Measurements from ENCODE around the gene LIX1L.

DNA sequence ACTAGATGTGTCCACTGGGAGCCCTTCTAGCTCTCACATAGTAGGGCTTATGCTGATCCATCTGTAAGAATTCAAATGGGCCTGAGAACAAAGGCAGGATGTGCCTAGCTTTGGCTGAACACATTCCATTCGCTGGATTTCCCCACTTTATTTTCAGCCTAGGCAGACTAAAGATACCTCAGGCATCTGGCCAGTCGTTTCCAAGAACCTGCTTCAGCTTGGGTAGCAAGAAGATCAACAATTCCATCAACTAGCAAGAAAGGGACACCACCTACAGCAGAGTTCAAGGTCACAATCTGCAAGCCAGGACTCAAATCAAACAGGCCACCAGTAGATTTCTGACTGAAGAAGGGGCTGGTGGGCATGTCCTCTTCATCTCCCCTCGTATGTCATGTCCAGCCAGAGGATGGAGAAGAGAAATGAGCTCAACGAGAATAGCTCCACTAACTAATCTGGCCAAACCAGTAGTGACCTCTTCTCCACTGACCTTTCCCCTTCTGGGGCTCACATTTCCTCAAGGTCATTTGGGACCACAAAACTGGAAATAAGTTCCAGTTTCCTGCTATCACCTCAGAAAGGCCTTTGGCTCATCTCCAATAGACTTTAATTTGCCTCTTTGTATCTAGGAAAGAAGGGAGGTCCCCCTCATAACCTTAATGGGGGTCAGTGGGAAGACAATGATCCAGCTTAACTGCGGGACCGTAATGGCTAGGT lies 24.4 kb upstream of the LIX1L start:
- TF ChIP-seq GLIS3 (CRISPR knock-in tag; IDR thresholded peaks at IDR 0.05), result no peak
- no peak for TF ChIP-seq TOX (CRISPR knock-in tag; IDR thresholded peaks at IDR 0.05; ENCODE audit: borderline replicate concordance)
- no peak for TF ChIP-seq CSDC2 (CRISPR knock-in tag; IDR thresholded peaks at IDR 0.05)
- TF ChIP-seq PPARA (CRISPR knock-in tag; IDR thresholded peaks at IDR 0.05; ENCODE audit: borderline replicate concordance), result no peak
- TF ChIP-seq ZC3H10 (CRISPR knock-in tag; IDR thresholded peaks at IDR 0.05), result no peak
- no peak for TF ChIP-seq ZFP30 (CRISPR knock-in tag; IDR thresholded peaks at IDR 0.05)
- TF ChIP-seq, protein P1, sequence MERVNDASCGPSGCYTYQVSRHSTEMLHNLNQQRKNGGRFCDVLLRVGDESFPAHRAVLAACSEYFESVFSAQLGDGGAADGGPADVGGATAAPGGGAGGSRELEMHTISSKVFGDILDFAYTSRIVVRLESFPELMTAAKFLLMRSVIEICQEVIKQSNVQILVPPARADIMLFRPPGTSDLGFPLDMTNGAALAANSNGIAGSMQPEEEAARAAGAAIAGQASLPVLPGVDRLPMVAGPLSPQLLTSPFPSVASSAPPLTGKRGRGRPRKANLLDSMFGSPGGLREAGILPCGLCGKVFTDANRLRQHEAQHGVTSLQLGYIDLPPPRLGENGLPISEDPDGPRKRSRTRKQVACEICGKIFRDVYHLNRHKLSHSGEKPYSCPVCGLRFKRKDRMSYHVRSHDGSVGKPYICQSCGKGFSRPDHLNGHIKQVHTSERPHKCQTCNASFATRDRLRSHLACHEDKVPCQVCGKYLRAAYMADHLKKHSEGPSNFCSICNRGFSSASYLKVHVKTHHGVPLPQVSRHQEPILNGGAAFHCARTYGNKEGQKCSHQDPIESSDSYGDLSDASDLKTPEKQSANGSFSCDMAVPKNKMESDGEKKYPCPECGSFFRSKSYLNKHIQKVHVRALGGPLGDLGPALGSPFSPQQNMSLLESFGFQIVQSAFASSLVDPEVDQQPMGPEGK (CRISPR knock-in tag; IDR thresholded peaks at IDR 0.05; ENCODE audit: borderline replicate concordance), result no peak
- no peak for TF ChIP-seq ARNTL (CRISPR knock-in tag; IDR thresholded peaks at IDR 0.05; ENCODE audit: borderline replicate concordance, low read depth)
- no peak for TF ChIP-seq RARB (CRISPR knock-in tag; IDR thresholded peaks at IDR 0.05)
- TF ChIP-seq, protein P2, sequence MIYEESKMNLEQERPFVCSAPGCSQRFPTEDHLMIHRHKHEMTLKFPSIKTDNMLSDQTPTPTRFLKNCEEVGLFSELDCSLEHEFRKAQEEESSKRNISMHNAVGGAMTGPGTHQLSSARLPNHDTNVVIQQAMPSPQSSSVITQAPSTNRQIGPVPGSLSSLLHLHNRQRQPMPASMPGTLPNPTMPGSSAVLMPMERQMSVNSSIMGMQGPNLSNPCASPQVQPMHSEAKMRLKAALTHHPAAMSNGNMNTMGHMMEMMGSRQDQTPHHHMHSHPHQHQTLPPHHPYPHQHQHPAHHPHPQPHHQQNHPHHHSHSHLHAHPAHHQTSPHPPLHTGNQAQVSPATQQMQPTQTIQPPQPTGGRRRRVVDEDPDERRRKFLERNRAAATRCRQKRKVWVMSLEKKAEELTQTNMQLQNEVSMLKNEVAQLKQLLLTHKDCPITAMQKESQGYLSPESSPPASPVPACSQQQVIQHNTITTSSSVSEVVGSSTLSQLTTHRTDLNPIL (CRISPR knock-in tag; IDR thresholded peaks at IDR 0.05; ENCODE audit: low read depth), result no peak
- no peak for TF ChIP-seq SNAI2 (CRISPR knock-in tag; IDR thresholded peaks at IDR 0.05)
- TF ChIP-seq, protein P3, sequence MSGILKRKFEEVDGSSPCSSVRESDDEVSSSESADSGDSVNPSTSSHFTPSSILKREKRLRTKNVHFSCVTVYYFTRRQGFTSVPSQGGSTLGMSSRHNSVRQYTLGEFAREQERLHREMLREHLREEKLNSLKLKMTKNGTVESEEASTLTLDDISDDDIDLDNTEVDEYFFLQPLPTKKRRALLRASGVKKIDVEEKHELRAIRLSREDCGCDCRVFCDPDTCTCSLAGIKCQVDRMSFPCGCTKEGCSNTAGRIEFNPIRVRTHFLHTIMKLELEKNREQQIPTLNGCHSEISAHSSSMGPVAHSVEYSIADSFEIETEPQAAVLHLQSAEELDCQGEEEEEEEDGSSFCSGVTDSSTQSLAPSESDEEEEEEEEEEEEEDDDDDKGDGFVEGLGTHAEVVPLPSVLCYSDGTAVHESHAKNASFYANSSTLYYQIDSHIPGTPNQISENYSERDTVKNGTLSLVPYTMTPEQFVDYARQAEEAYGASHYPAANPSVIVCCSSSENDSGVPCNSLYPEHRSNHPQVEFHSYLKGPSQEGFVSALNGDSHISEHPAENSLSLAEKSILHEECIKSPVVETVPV (CRISPR knock-in tag; IDR thresholded peaks at IDR 0.05), result no peak
- no peak for TF ChIP-seq ZNF565 (CRISPR knock-in tag; conservative IDR thresholded peaks at IDR 0.05; ENCODE audit: low read depth)

Measured in SK-N-SH treated with all-trans-retinoic acid at 6 μM for 48 hours (cell line).